Neural cell (in vitro differentiated cells): ENCODE data around the gene URB2. TPM values are rescaled to one million over a fixed set of nuclear protein-coding genes. Genes with fewer than 3 reads are reported as not detected.

Experiments
- H2AFZ ChIP-seq: fragments of 200-600, 300-800 bp; sonication (generic), shearing (Covaris generic); 2 replicates; pipeline ENCODE4 v1.6.0; 2014; ENCODE audit warnings: low read depth, mild to moderate bottlenecking, antibody characterized with exemption, low read length, moderate library complexity
- H3F3A ChIP-seq: fragments of 200-600 bp; shearing (Covaris generic); 2 replicates; pipeline ENCODE4 v1.6.1; 2016; ENCODE audit warnings: mild to moderate bottlenecking, moderate library complexity, mixed read lengths, antibody characterized with exemption, low read length; ENCODE audit not compliant: insufficient read depth, poor library complexity, severe bottlenecking
- H3K27ac ChIP-seq: fragments of 200-600, 300-800 bp; sonication (generic), shearing (Covaris generic); 2 replicates; pipeline ENCODE4 v1.5.1; 2014; ENCODE audit warnings: mild to moderate bottlenecking, low read length, moderate library complexity
- H3K27me3 ChIP-seq: fragments of 300-800, 200-600 bp; sonication (generic), shearing (Covaris generic); 2 replicates; pipeline ENCODE4 v1.6.0; 2014; ENCODE audit warnings: mild to moderate bottlenecking, low read depth, low read length, moderate library complexity; ENCODE audit not compliant: insufficient read depth
- H3K36me3 ChIP-seq: fragments of 300-800, 200-600 bp; sonication (generic), shearing (Covaris generic); 2 replicates; pipeline ENCODE4 v1.5.1; 2014; ENCODE audit warnings: mild to moderate bottlenecking, antibody characterized with exemption, low read length, moderate library complexity; ENCODE audit not compliant: insufficient read depth
- H3K4me2 ChIP-seq: fragments of 300-800, 200-600 bp; sonication (generic), shearing (Covaris generic); 2 replicates; pipeline ENCODE4 v1.6.0; 2014; ENCODE audit warnings: mild to moderate bottlenecking, low read length
- H3K4me3 ChIP-seq: fragments of 300-800, 200-600 bp; sonication (generic), shearing (Covaris generic); 2 replicates; pipeline ENCODE4 v1.5.1; 2014; ENCODE audit warnings: mild to moderate bottlenecking, low read length, moderate library complexity
- H3K79me2 ChIP-seq: fragments of 200-600 bp; shearing (Covaris generic); replicated peaks from 2 replicates; pipeline ENCODE4 v1.6.0; 2014; ENCODE audit warnings: mild to moderate bottlenecking, low read length, moderate library complexity; ENCODE audit not compliant: insufficient read depth
- H3K9ac ChIP-seq: fragments of 300-800, 200-600 bp; sonication (generic), shearing (Covaris generic); 2 replicates; pipeline ENCODE4 v1.6.1; 2016; ENCODE audit warnings: mild to moderate bottlenecking, low read length, mixed read lengths
- H3K9me2 ChIP-seq: fragments of 200-600 bp; shearing (Covaris generic); 2 replicates; pipeline ENCODE4 v1.6.1; 2016; ENCODE audit warnings: mild to moderate bottlenecking, low read length, mixed read lengths; ENCODE audit not compliant: insufficient read depth
- H3K9me3 ChIP-seq: fragments of 200-600, 300-800 bp; sonication (generic), shearing (Covaris generic); 2 replicates; pipeline ENCODE4 v1.6.1; 2016; ENCODE audit warnings: mild to moderate bottlenecking, mixed run types, low read length, moderate library complexity, mixed read lengths
- H4K20me1 ChIP-seq: fragments of 200-600 bp; shearing (Covaris generic); 2 replicates; pipeline ENCODE4 v1.6.1; 2016; ENCODE audit warnings: mild to moderate bottlenecking, mixed run types; ENCODE audit not compliant: insufficient read depth
- EP300 ChIP-seq: fragments of 450-650 bp; conservative IDR thresholded peaks from 2 replicates; pipeline ENCODE4 v1.6.1; 2014; ENCODE audit warnings: antibody characterized with exemption, mild to moderate bottlenecking, moderate library complexity; ENCODE audit not compliant: poor library complexity, severe bottlenecking
- EZH2 ChIP-seq: fragments of 200-600, 300-800 bp; shearing (Covaris generic), sonication (generic); IDR thresholded peaks from 2 replicates; pipeline ENCODE4 v1.6.1; 2014; ENCODE audit warnings: antibody characterized with exemption, low read length, borderline replicate concordance, mild to moderate bottlenecking; ENCODE audit not compliant: insufficient read depth, poor library complexity, severe bottlenecking
- MXI1 ChIP-seq: fragments of 450-650 bp; conservative IDR thresholded peaks from 2 replicates; pipeline ENCODE4 v1.6.1; 2014; ENCODE audit warnings: antibody characterized with exemption, mild to moderate bottlenecking; ENCODE audit not compliant: poor library complexity, severe bottlenecking
- POLR2AphosphoS5 ChIP-seq: IDR thresholded peaks from 2 replicates; pipeline ENCODE4 v1.6.1; 2012
- RAD21 ChIP-seq: fragments of 450-650 bp; conservative IDR thresholded peaks from 2 replicates; pipeline ENCODE4 v1.6.1; 2014; ENCODE audit warnings: antibody characterized with exemption, mild to moderate bottlenecking, moderate library complexity
- SMC3 ChIP-seq: fragments of 450-650 bp; conservative IDR thresholded peaks from 2 replicates; pipeline ENCODE4 v1.6.1; 2014; ENCODE audit warnings: antibody characterized with exemption, mild to moderate bottlenecking, moderate library complexity; ENCODE audit not compliant: poor library complexity
- TAF1 ChIP-seq: IDR thresholded peaks from 2 replicates; pipeline ENCODE4 v1.6.1; 2012; ENCODE audit warnings: low read depth
- polyA plus RNA-seq: library from polyadenylated mRNA; depleted of rRNA; stranded (reverse); fragments of >200 nt; gene quantifications from 2 replicates; pipeline ENCODE4 v1.2.3, GENCODE V29; 2014
- TF ChIP-seq, protein P1 (sequence below): fragments of 450-650 bp; IDR thresholded peaks from 2 replicates; pipeline ENCODE4 v1.5.1; 2014; ENCODE audit warnings: antibody characterized with exemption, mild to moderate bottlenecking, moderate library complexity; ENCODE audit not compliant: poor library complexity, severe bottlenecking
- TF ChIP-seq, protein P2 (sequence below): IDR thresholded peaks from 2 replicates; pipeline ENCODE4 v1.6.1; 2012; ENCODE audit warnings: borderline replicate concordance

Gene URB2
- polyA plus RNA-seq, 1 donor from 2014 or later = 5.7 TPM

DNA sequence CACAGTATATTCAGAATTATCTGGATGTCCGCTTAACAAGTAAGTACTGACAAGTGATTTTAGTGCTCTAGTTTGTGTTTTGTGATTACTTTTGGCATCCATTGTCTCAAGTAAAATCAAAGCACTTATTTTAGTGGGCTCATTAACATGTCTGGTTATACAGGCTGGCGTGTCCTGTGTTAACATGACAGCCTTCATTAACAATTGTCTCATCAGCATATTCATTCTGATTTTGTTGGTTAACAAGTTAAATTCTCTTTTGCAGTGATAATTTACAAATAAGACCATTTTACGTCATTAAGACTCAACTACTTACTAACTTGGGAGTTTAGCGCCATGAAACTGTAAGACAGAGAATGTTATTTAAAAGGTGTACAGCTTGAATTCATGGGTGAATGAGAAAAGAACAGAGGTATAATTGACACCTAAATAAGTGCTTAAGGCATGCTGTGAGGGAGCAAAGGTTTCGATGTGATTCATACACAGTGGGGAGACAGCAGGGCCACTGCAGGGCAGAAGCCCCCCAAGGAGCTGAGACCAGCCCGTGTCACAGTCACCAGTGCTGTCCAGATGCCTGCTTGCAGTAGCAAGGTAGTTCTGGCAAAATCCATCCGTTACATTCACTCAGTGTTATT lies 22.6 kb upstream of the URB2 start:
- Histone ChIP-seq H3K9me3 (no peaks in the 10 kb centered on the region), H3K27ac (no peak overlapping the region), H3F3A (no peaks in the 10 kb centered on the region), H3K4me3 (no peak overlapping the region), H3K9ac (no peak overlapping the region), H3K9me2 (no peaks in the 10 kb centered on the region), H4K20me1 (no peaks in the 10 kb centered on the region), H3K27me3 (no peaks in the 10 kb centered on the region), H3K4me2 (no peak overlapping the region), H2AFZ (no peak overlapping the region), H3K79me2 (no peaks in the 10 kb centered on the region), H3K36me3 (peaks cover 14% of the 10 kb centered on the region)
- no peak for TF ChIP-seq TAF1
- no peak for TF ChIP-seq POLR2AphosphoS5
- no peak for TF ChIP-seq MXI1
- TF ChIP-seq, protein P1, sequence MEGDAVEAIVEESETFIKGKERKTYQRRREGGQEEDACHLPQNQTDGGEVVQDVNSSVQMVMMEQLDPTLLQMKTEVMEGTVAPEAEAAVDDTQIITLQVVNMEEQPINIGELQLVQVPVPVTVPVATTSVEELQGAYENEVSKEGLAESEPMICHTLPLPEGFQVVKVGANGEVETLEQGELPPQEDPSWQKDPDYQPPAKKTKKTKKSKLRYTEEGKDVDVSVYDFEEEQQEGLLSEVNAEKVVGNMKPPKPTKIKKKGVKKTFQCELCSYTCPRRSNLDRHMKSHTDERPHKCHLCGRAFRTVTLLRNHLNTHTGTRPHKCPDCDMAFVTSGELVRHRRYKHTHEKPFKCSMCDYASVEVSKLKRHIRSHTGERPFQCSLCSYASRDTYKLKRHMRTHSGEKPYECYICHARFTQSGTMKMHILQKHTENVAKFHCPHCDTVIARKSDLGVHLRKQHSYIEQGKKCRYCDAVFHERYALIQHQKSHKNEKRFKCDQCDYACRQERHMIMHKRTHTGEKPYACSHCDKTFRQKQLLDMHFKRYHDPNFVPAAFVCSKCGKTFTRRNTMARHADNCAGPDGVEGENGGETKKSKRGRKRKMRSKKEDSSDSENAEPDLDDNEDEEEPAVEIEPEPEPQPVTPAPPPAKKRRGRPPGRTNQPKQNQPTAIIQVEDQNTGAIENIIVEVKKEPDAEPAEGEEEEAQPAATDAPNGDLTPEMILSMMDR = no peak
- TF ChIP-seq SMC3 = no peak
- no peak for TF ChIP-seq EZH2
- no peak for TF ChIP-seq EP300
- TF ChIP-seq RAD21 = no peak
- TF ChIP-seq, protein P2, sequence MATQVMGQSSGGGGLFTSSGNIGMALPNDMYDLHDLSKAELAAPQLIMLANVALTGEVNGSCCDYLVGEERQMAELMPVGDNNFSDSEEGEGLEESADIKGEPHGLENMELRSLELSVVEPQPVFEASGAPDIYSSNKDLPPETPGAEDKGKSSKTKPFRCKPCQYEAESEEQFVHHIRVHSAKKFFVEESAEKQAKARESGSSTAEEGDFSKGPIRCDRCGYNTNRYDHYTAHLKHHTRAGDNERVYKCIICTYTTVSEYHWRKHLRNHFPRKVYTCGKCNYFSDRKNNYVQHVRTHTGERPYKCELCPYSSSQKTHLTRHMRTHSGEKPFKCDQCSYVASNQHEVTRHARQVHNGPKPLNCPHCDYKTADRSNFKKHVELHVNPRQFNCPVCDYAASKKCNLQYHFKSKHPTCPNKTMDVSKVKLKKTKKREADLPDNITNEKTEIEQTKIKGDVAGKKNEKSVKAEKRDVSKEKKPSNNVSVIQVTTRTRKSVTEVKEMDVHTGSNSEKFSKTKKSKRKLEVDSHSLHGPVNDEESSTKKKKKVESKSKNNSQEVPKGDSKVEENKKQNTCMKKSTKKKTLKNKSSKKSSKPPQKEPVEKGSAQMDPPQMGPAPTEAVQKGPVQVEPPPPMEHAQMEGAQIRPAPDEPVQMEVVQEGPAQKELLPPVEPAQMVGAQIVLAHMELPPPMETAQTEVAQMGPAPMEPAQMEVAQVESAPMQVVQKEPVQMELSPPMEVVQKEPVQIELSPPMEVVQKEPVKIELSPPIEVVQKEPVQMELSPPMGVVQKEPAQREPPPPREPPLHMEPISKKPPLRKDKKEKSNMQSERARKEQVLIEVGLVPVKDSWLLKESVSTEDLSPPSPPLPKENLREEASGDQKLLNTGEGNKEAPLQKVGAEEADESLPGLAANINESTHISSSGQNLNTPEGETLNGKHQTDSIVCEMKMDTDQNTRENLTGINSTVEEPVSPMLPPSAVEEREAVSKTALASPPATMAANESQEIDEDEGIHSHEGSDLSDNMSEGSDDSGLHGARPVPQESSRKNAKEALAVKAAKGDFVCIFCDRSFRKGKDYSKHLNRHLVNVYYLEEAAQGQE = no peak

DNA sequence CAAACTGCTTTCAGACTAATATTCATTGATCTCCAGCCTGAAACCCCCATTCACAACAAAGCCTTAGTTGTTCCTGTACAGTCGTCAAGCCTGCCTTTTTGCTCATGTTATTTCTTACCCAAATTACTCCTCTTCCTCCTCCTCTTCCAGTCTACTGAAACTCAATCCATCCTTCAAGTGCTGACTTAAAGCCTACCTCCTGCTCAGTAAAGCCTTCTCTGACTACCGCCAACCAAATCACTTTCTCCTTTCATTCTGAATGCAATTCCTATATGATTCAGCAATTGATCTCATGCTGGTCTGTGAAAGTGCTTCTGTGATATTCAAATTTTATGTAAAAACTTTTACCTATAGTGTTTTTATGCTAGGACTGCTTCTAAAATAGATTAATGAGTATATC lies 18.7 kb upstream of the URB2 start:
- H2AFZ ChIP-seq = no peak overlapping the region
- no peak overlapping the region for H3K9ac ChIP-seq
- no peak overlapping the region for H3K4me2 ChIP-seq
- no peaks in the 10 kb centered on the region for H3K79me2 ChIP-seq
- no peaks in the 10 kb centered on the region for H3K27me3 ChIP-seq
- no peak for TF ChIP-seq EZH2
- TF ChIP-seq, protein P2 = no peak
- TF ChIP-seq RAD21 = no peak
- TF ChIP-seq TAF1 = no peak
- TF ChIP-seq SMC3 = no peak
- TF ChIP-seq POLR2AphosphoS5 = no peak
- TF ChIP-seq, protein P1 = no peak
- TF ChIP-seq MXI1 = no peak
- no peak for TF ChIP-seq EP300
- no peak overlapping the region for H3K27ac ChIP-seq
- no peaks in the 10 kb centered on the region for H3K9me3 ChIP-seq
- peaks cover 28% of the 10 kb centered on the region for H3K36me3 ChIP-seq
- H3F3A ChIP-seq = no peaks in the 10 kb centered on the region
- no peak overlapping the region for H3K4me3 ChIP-seq
- no peaks in the 10 kb centered on the region for H3K9me2 ChIP-seq
- H4K20me1 ChIP-seq = no peaks in the 10 kb centered on the region
